ENCODE data around the gene ZNF316. TPM values are rescaled to one million over a fixed set of nuclear protein-coding genes. Genes with fewer than 3 reads are reported as not detected.
A peak's percentile ranks its signal among the peaks of the same experiment; 100 is the strongest.

Gene ZNF316
- total RNA-seq, 1 experiment from 2014 or later: 22.2 TPM

GRCh38 chr7:6628045-6628444, 9.1 kb upstream of the ZNF316 start:
- Histone ChIP-seq H3K18ac (ENCODE audit: insufficient read length, low read depth, low read length) (no peak overlapping the region), H3K56ac (ENCODE audit: insufficient read length, low read depth, low read length) (no peak overlapping the region), H2BK120ac (ENCODE audit: low read depth, low read length, poor library complexity, severe bottlenecking) (no peak overlapping the region), H2BK5ac (ENCODE audit: insufficient read length, low read length) (no peak overlapping the region), H3K4ac (ENCODE audit: low read depth, low read length) (no peak overlapping the region), H3K14ac (ENCODE audit: insufficient read depth, low read length) (no peak overlapping the region), H3K79me2 (ENCODE audit: insufficient read depth, low read length) (no peaks in the 10 kb centered on the region), H3K9me3 (ENCODE audit: control insufficient read depth, low read depth, low read length) (no peaks in the 10 kb centered on the region), H2AK5ac (ENCODE audit: insufficient read length, low read length) (no peak overlapping the region), H3K9ac (ENCODE audit: extremely low read depth, insufficient read length, low read length) (no peak overlapping the region), H3K27me3 (ENCODE audit: insufficient read depth, low read length) (no peaks in the 10 kb centered on the region), H2BK15ac (ENCODE audit: low read depth, low read length) (no peak overlapping the region), H3K27ac (ENCODE audit: insufficient read length, low read depth, low read length) (no peak overlapping the region), H3T11ph (ENCODE audit: low read length) (no peak overlapping the region), H3K23ac (ENCODE audit: insufficient read length, low read depth, low read length) (no peak overlapping the region), H4K8ac (replicated peaks; ENCODE audit: insufficient read length, low read depth, low read length) (no peak overlapping the region), H4K20me1 (ENCODE audit: control insufficient read depth, insufficient read depth, insufficient read length) (no peaks in the 10 kb centered on the region), H4K5ac (ENCODE audit: insufficient read length, low read depth, low read length) (no peak overlapping the region), H3K4me2 (ENCODE audit: insufficient read depth, insufficient read length, low read length) (no peak overlapping the region), H3K23me2 (ENCODE audit: insufficient read length, low read depth, low read length, poor library complexity, severe bottlenecking) (no peaks in the 10 kb centered on the region), H4K91ac (ENCODE audit: insufficient read length, low read depth, low read length) (no peak overlapping the region), H3K4me1 (ENCODE audit: insufficient read depth, low read length) (no peaks in the 10 kb centered on the region), H2AFZ (ENCODE audit: low read length) (no peak overlapping the region), H3K79me1 (ENCODE audit: insufficient read depth, low read depth, low read length, poor library complexity, severe bottlenecking) (no peaks in the 10 kb centered on the region), H2BK12ac (ENCODE audit: insufficient read length, low read depth, low read length) (no peak overlapping the region), H2BK20ac (ENCODE audit: low read depth, low read length, poor library complexity, severe bottlenecking) (no peak overlapping the region)
- Mint-ChIP-seq H3K9me3 (no peaks in the 10 kb centered on the region), H3K4me1 (no peaks in the 10 kb centered on the region; a peak in 1 of 4 replicates), H3K27ac (no peak overlapping the region), H3K27me3 (ENCODE audit: low read depth) (0 out of 2 replicates have a peak, but pooled peaks cover 1% of the 10 kb centered on the region), H3K36me3 (ENCODE audit: insufficient read depth in 1 of 3, low read depth in 3 of 3) (peaks cover 3 to 11% (median 4%) of the 10 kb centered on the region in 3 experiments; a peak in 6 of 7 replicates), H3K4me3 (no peak overlapping the region)
- WGBS (ENCODE audit: extremely low coverage, insufficient read length, low lambda C conversion rate): no CpG with 5 or more reads among the region's 6 CpGs
- 0 out of 3 replicates have a peak, but pooled peaks have one; percentile 13 for TF ChIP-seq CTCF (conservative IDR thresholded peaks at IDR 0.05)
- no peak for DNase-seq
